ENCODE data around the gene LAPTM5. TPM values are rescaled to one million over a fixed set of nuclear protein-coding genes. Genes with fewer than 3 reads are reported as not detected.

Gene LAPTM5
- total and polyA plus RNA-seq, 2 donors (not counting 3 experiments of a cell fraction or from before 2014, with no cell fraction given): 83.4 to 95.2 TPM

- peak; percentile 65 for DNase-seq (ENCODE audit: low read depth, low spot score)
- TF ChIP-seq FOS (IDR thresholded peaks at IDR 0.05; ENCODE audit: borderline replicate concordance, insufficient read depth, low read length) (no peak), MYC (IDR thresholded peaks at IDR 0.05; ENCODE audit: low read depth, low read length) (no peak), GATA2 (IDR thresholded peaks at IDR 0.05; ENCODE audit: insufficient read depth, insufficient read length, low read depth, low read length) (no peak)
- no peak for FAIRE-seq
- H4K20me1 ChIP-seq (replicated peaks; ENCODE audit: control insufficient read depth, extremely low read depth, insufficient read depth, low read length): no peaks in the 10 kb centered on the region
- peaks cover 15% of the 10 kb centered on the region for H3K79me2 ChIP-seq (ENCODE audit: control insufficient read depth, insufficient read depth, low read length)
- no peak overlapping the region for H3K4me3 ChIP-seq (replicated peaks in 1 of 3; ENCODE audit: insufficient read depth in 1 of 3, low read depth in 1 of 3, low read length in 3 of 3)
- H3K9ac ChIP-seq (replicated peaks; ENCODE audit: extremely low read depth, insufficient read depth, low read length): no peak overlapping the region
- no peak overlapping the region for H3K4me2 ChIP-seq (ENCODE audit: insufficient read depth, low read length)
- ChIA-PET CTCF (interaction anchor here (1.3 to 1.5 kb wide), 2 partner anchors 12 to 31 kb away, joined by 3 to 4 read pairs; no protein-coding TSS in a partner anchor), POLR2A (no interaction called here)
- intact Hi-C loops (cut with micrococcal nuclease): no loop called here
- H2AFZ ChIP-seq (ENCODE audit: low read depth, low read length): no peak overlapping the region
- no peaks in the 10 kb centered on the region for H3K9me3 ChIP-seq (replicated peaks; ENCODE audit: control insufficient read depth, insufficient read depth, low read length)
- no peak overlapping the region for H3K27ac ChIP-seq (ENCODE audit: insufficient read depth, low read depth, low read length)
- no TSS peak for BruUV-seq (replicated peaks)
- dilution Hi-C loops (cut with MboI; ENCODE audit: extremely low pct_ligation_motif_present, low sequenced_read_pairs): no loop called here
- peaks cover 10% of the 10 kb centered on the region for H3K4me1 ChIP-seq (ENCODE audit: control insufficient read depth, extremely low read depth, insufficient read depth, low read length)
- H3K36me3 ChIP-seq (ENCODE audit: control insufficient read depth in 2 of 2, extremely low read depth in 1 of 2, insufficient read depth in 2 of 2, low read length in 2 of 2): no peaks in the 10 kb centered on the region
- H3K27me3 ChIP-seq (ENCODE audit: control insufficient read depth in 2 of 2, insufficient read depth in 2 of 2, low read length in 2 of 2): no peaks in the 10 kb centered on the region
- H3K9me1 ChIP-seq (replicated peaks; ENCODE audit: control insufficient read depth, extremely low read depth, insufficient read depth, low read length): no peaks in the 10 kb centered on the region
Observed at GRCh38 chr1:30748699-30749401, 8.7 kb downstream of the LAPTM5 start.

- CTCF ChIA-PET: interaction anchor here (1.3 to 1.5 kb wide), 2 partner anchors 13 to 32 kb away, joined by 3 to 4 read pairs; no protein-coding TSS in a partner anchor
- H3K4me3 ChIP-seq (replicated peaks in 1 of 3; ENCODE audit: insufficient read depth in 1 of 3, low read depth in 1 of 3, low read length in 3 of 3): no peak overlapping the region
- H3K4me1 ChIP-seq (ENCODE audit: control insufficient read depth, extremely low read depth, insufficient read depth, low read length): peaks cover 10% of the 10 kb centered on the region
- peaks cover 11% of the 10 kb centered on the region for H3K79me2 ChIP-seq (ENCODE audit: control insufficient read depth, insufficient read depth, low read length)
- no peak overlapping the region for H3K9ac ChIP-seq (replicated peaks; ENCODE audit: extremely low read depth, insufficient read depth, low read length)
- H3K4me2 ChIP-seq (ENCODE audit: insufficient read depth, low read length): no peak overlapping the region
- no peak overlapping the region for H2AFZ ChIP-seq (ENCODE audit: low read depth, low read length)
- H3K27me3 ChIP-seq (ENCODE audit: control insufficient read depth in 2 of 2, insufficient read depth in 2 of 2, low read length in 2 of 2): no peaks in the 10 kb centered on the region
- intact Hi-C loops (cut with micrococcal nuclease): no loop called here
- H3K36me3 ChIP-seq (ENCODE audit: control insufficient read depth in 2 of 2, extremely low read depth in 1 of 2, insufficient read depth in 2 of 2, low read length in 2 of 2): no peaks in the 10 kb centered on the region
- H4K20me1 ChIP-seq (replicated peaks; ENCODE audit: control insufficient read depth, extremely low read depth, insufficient read depth, low read length): no peaks in the 10 kb centered on the region
- dilution Hi-C loops (cut with MboI; ENCODE audit: extremely low pct_ligation_motif_present, low sequenced_read_pairs): no loop called here
- POLR2A ChIA-PET: no interaction called here
- no peaks in the 10 kb centered on the region for H3K9me3 ChIP-seq (replicated peaks; ENCODE audit: control insufficient read depth, insufficient read depth, low read length)
- DNase-seq (ENCODE audit: low read depth, low spot score) (no peak), FAIRE-seq (no peak)
- TF ChIP-seq MYC (IDR thresholded peaks at IDR 0.05; ENCODE audit: low read depth, low read length) (no peak), JUN (IDR thresholded peaks at IDR 0.05; ENCODE audit: borderline replicate concordance, insufficient read depth, insufficient read length, low read depth) (no peak), EZH2 (IDR thresholded peaks at IDR 0.05; ENCODE audit: borderline replicate concordance, low read depth, low read length, severe bottlenecking) (no peak), FOS (IDR thresholded peaks at IDR 0.05; ENCODE audit: borderline replicate concordance, insufficient read depth, low read length) (no peak), POLR2A (IDR thresholded peaks at IDR 0.05; ENCODE audit: low read depth, low read length) (no peak), MAX (IDR thresholded peaks at IDR 0.05; ENCODE audit: insufficient read depth, insufficient read length) (no peak), CTCF (IDR thresholded peaks at IDR 0.05; ENCODE audit: extremely low read depth in 1 of 2, insufficient read depth in 1 of 2, low read depth in 1 of 2, low read length in 2 of 2) (no peak)
- BruUV-seq (replicated peaks): no TSS peak
- no peak overlapping the region for H3K27ac ChIP-seq (ENCODE audit: insufficient read depth, low read depth, low read length)
- no peaks in the 10 kb centered on the region for H3K9me1 ChIP-seq (replicated peaks; ENCODE audit: control insufficient read depth, extremely low read depth, insufficient read depth, low read length)
Observed at GRCh38 chr1:30748098-30748698, 9.4 kb downstream of the LAPTM5 start.
